ENCODE results near the gene NR1H3. TPM values are rescaled to one million over a fixed set of nuclear protein-coding genes. Genes with fewer than 3 reads are reported as not detected.
"Not testable (repeated sequence)": the region's sequence is repeated elsewhere in the genome, so short reads cannot be mapped to it uniquely, and the experiment has no call there.

Gene NR1H3
- total and polyA plus RNA-seq, 8 donors, result 20.0 to 100 (median 41.9) TPM

- Histone ChIP-seq H3K36me3 (peaks cover 88 to 100% (median 100%) of the 10 kb centered on the region in 4 donors), H3K27ac (no peak overlapping the region), H3K4me1 (no peaks in the 10 kb centered on the region), H3K9me3 (peaks cover 0 to 17% (median 6%) of the 10 kb centered on the region in 4 donors), H3K27me3 (no peaks in the 10 kb centered on the region), H3K4me3 (no peak overlapping the region)
- intact Hi-C loops (cut with DNase I; ENCODE audit: low total_unique reads), result no loop called here
- no peak for TF ChIP-seq CTCF (IDR thresholded peaks at IDR 0.05)
- no peak for TF ChIP-seq POLR2A (IDR thresholded peaks at IDR 0.05)
- TF ChIP-seq EP300 (IDR thresholded peaks at IDR 0.05), result no peak
- TF ChIP-seq POLR2AphosphoS5 (IDR thresholded peaks at IDR 0.05), result no peak
- DNase-seq, result no peak
- 37 to 100% (median 90%) methylated on average over 1 of the region's 1 CpG for WGBS, 5 donors
Observed at GRCh38 chr11:47306484-47306844, 48.7 kb downstream of the NR1H3 start.

GRCh38 chr11:47308050-47308823, 50.4 kb downstream of the NR1H3 start:
- intact Hi-C loops (cut with DNase I; ENCODE audit: low total_unique reads), result no loop called here
- TF ChIP-seq POLR2A (IDR thresholded peaks at IDR 0.05) (no peak), EP300 (IDR thresholded peaks at IDR 0.05) (no peak)
- Histone ChIP-seq H3K27me3 (no peaks in the 10 kb centered on the region), H3K4me1 (no peaks in the 10 kb centered on the region), H3K27ac (no peak overlapping the region), H3K4me3 (no peak overlapping the region), H3K36me3 (peaks cover 92 to 100% (median 100%) of the 10 kb centered on the region in 4 donors), H3K9me3 (peaks cover 0 to 3% (median under 1%) of the 10 kb centered on the region in 4 donors)
- WGBS, 5 donors, result 86 to 93% (median 89%) methylated on average over 6 of the region's 6 CpGs
- no peak for DNase-seq

- Histone ChIP-seq H3K36me3 (peaks cover 70 to 98% (median 96%) of the 10 kb centered on the region in 4 donors), H3K9me3 (no peaks in the 10 kb centered on the region), H3K27ac (no peak overlapping the region), H3K4me1 (no peaks in the 10 kb centered on the region), H3K27me3 (no peaks in the 10 kb centered on the region), H3K4me3 (no peak overlapping the region)
- no peak for DNase-seq
- intact Hi-C loops (cut with DNase I; ENCODE audit: low total_unique reads), result no loop called here
- WGBS, 5 donors, result 87 to 92% (median 91%) methylated on average over 5 of the region's 5 CpGs
- TF ChIP-seq POLR2A (IDR thresholded peaks at IDR 0.05), result no peak
Observed at GRCh38 chr11:47314992-47315391, 57.2 kb downstream of the NR1H3 start.

- DNase-seq, result peak in 1 of 2 donors; percentile 14
- peaks cover 60 to 83% (median 81%) of the 10 kb centered on the region in 4 donors for H3K36me3 ChIP-seq
- H3K27ac ChIP-seq; intact Hi-C loops (cut with DNase I; ENCODE audit: low total_unique reads); H3K4me1 ChIP-seq; H3K4me3 ChIP-seq; H3K9me3 ChIP-seq; H3K27me3 ChIP-seq: not testable (repeated sequence)
- 90 to 95% (median 94%) methylated on average over 8 of the region's 8 CpGs for WGBS, 5 donors
Observed at GRCh38 chr11:47316501-47316900, 58.7 kb downstream of the NR1H3 start.

- WGBS, 5 donors, result 83 to 91% (median 87%) methylated on average over 5 of the region's 5 CpGs
- intact Hi-C loops (cut with DNase I; ENCODE audit: low total_unique reads), result no loop called here
- no peaks in the 10 kb centered on the region for H3K9me3 ChIP-seq
- H3K27me3 ChIP-seq, result no peaks in the 10 kb centered on the region
- TF ChIP-seq CTCF (IDR thresholded peaks at IDR 0.05) (no peak), POLR2AphosphoS5 (IDR thresholded peaks at IDR 0.05) (no peak), EP300 (IDR thresholded peaks at IDR 0.05) (no peak), POLR2A (IDR thresholded peaks at IDR 0.05) (no peak)
- H3K4me1 ChIP-seq, result no peaks in the 10 kb centered on the region
- H3K27ac ChIP-seq, result no peak overlapping the region
- DNase-seq, result no peak
- H3K36me3 ChIP-seq, result peaks cover 60 to 75% (median 74%) of the 10 kb centered on the region in 4 donors
- H3K4me3 ChIP-seq, result no peak overlapping the region
Observed at GRCh38 chr11:47317064-47317828, 59.5 kb downstream of the NR1H3 start.
